Subcutaneous abdominal adipose tissue (tissue), 5 donors: Measurements from ENCODE around the gene PHF13.
"Not testable (repeated sequence)": the region's sequence is repeated elsewhere in the genome, so short reads cannot be mapped to it uniquely, and the experiment has no call there.

Source experiments
- H3K27ac ChIP-seq: one replicate; pipeline ENCODE4 v1.7.0; 2013; ENCODE audit warnings: low read depth, mild to moderate bottlenecking, inconsistent platforms, low read length, moderate library complexity
- H3K27me3 ChIP-seq, 5 donors: one replicate each; pipeline ENCODE4 v1.7.0; 2013; ENCODE audit warnings: low read length in 5 of 5, inconsistent platforms in 1 of 5; ENCODE audit not compliant: control insufficient read depth in 5 of 5, insufficient read depth in 4 of 5
- H3K36me3 ChIP-seq, 5 donors: one replicate each; pipeline ENCODE4 v1.7.0; 2013; ENCODE audit warnings: low read length in 5 of 5; ENCODE audit not compliant: control insufficient read depth in 5 of 5, insufficient read depth in 5 of 5
- H3K4me1 ChIP-seq, 5 donors: one replicate each; pipeline ENCODE4 v1.7.0; 2013; ENCODE audit warnings: low read length in 5 of 5, mild to moderate bottlenecking in 3 of 5, moderate library complexity in 1 of 5; ENCODE audit not compliant: control insufficient read depth in 5 of 5, insufficient read depth in 5 of 5
- H3K4me3 ChIP-seq, 5 donors: one replicate each; pipeline ENCODE4 v1.7.0; 2013; ENCODE audit warnings: low read length in 5 of 5, low read depth in 1 of 5
- H3K9ac ChIP-seq, 5 donors: one replicate each; pipeline ENCODE4 v1.7.0; 2013; ENCODE audit warnings: low read length in 5 of 5, mild to moderate bottlenecking in 4 of 5, moderate library complexity in 3 of 5
- H3K9me3 ChIP-seq, 5 donors: one replicate each; pipeline ENCODE4 v1.7.0; 2013; ENCODE audit warnings: low read length in 5 of 5; ENCODE audit not compliant: control insufficient read depth in 5 of 5
- donor health status: healthy.
- donor health status: healthy.
- donor health status: healthy.
- donor health status: healthy.
- donor health status: healthy.

The PHF13 gene

GRCh38 chr1:6593810-6594209, 19.7 kb upstream of the PHF13 start:
- H3K27ac ChIP-seq = no peak overlapping the region
- H3K4me1 ChIP-seq = peaks cover 10 to 88% (median 62%) of the 10 kb centered on the region in 5 donors
- no peaks in the 10 kb centered on the region for H3K27me3 ChIP-seq

GRCh38 chr1:6594977-6595740, 18.4 kb upstream of the PHF13 start:
- Histone ChIP-seq H3K9me3 (no peaks in the 10 kb centered on the region), H3K27me3 (no peaks in the 10 kb centered on the region), H3K36me3 (peaks cover 0 to 92% (median 75%) of the 10 kb centered on the region in 5 donors), H3K4me3 (no peak overlapping the region), H3K27ac (no peak overlapping the region), H3K4me1 (peaks cover 15 to 88% (median 69%) of the 10 kb centered on the region in 5 donors), H3K9ac (no peak overlapping the region)

More at GRCh38 chr1:6593810-6594209, 19.7 kb upstream of the PHF13 start:
- H3K4me3 ChIP-seq = no peak overlapping the region
- no peaks in the 10 kb centered on the region for H3K9me3 ChIP-seq
- H3K36me3 ChIP-seq = peaks cover 0 to 98% (median 82%) of the 10 kb centered on the region in 5 donors
- no peak overlapping the region for H3K9ac ChIP-seq

GRCh38 chr1:6596351-6596750, 17.2 kb upstream of the PHF13 start:
- Histone ChIP-seq H3K27ac (peak overlapping the region; percentile 100), H3K4me3 (peak overlapping the region in 3 of 5 donors; percentile 12 to 49 (median 40)), H3K4me1 (peaks cover 17 to 86% (median 65%) of the 10 kb centered on the region in 5 donors), H3K9me3 (no peaks in the 10 kb centered on the region), H3K36me3 (peaks cover 0 to 81% (median 68%) of the 10 kb centered on the region in 5 donors), H3K9ac (peak overlapping the region in 2 of 5 donors; percentile 8 to 60), H3K27me3 (no peaks in the 10 kb centered on the region)

- Histone ChIP-seq H3K9ac (peak overlapping the region in 2 of 5 donors; percentile 8 to 60), H3K4me3 (peak overlapping the region in 4 of 5 donors; percentile 7 to 49 (median 26)), H3K36me3 (peaks cover 0 to 73% (median 61%) of the 10 kb centered on the region in 5 donors), H3K4me1 (peaks cover 16 to 83% (median 63%) of the 10 kb centered on the region in 5 donors), H3K9me3 (no peaks in the 10 kb centered on the region), H3K27ac (peak overlapping the region; percentile 100), H3K27me3 (no peaks in the 10 kb centered on the region)
Observed at GRCh38 chr1:6596886-6597776, 16.4 kb upstream of the PHF13 start.

- Histone ChIP-seq H3K9me3 (no peaks in the 10 kb centered on the region), H3K27ac (peak overlapping the region; percentile 100), H3K4me1 (peaks cover 16 to 77% (median 56%) of the 10 kb centered on the region in 5 donors), H3K9ac (peak overlapping the region in 1 of 5 donors; percentile 57), H3K36me3 (peaks cover 0 to 67% (median 55%) of the 10 kb centered on the region in 5 donors), H3K27me3 (no peaks in the 10 kb centered on the region), H3K4me3 (peak overlapping the region in 3 of 5 donors; percentile 12 to 38 (median 19))
Observed at GRCh38 chr1:6597777-6598131, 15.8 kb upstream of the PHF13 start.

GRCh38 chr1:6599141-6599975, 14.2 kb upstream of the PHF13 start:
- H3K4me1 ChIP-seq = peaks cover 19 to 84% (median 61%) of the 10 kb centered on the region in 5 donors
- H3K36me3 ChIP-seq = peaks cover 0 to 50% (median 39%) of the 10 kb centered on the region in 5 donors
- peak overlapping the region in 4 of 5 donors; percentile 26 to 85 (median 64) for H3K9ac ChIP-seq
- no peaks in the 10 kb centered on the region for H3K9me3 ChIP-seq
- H3K27me3 ChIP-seq = no peaks in the 10 kb centered on the region
- H3K27ac ChIP-seq = peak overlapping the region; percentile 100
- peak overlapping the region; percentile 93 to 99 (median 96) for H3K4me3 ChIP-seq

- H3K9me3 ChIP-seq, H3K27me3 ChIP-seq: not testable (repeated sequence)
- Histone ChIP-seq H3K9ac (peak overlapping the region in 4 of 5 donors; percentile 85 to 99 (median 98)), H3K4me3 (peak overlapping the region; percentile 93 to 99 (median 96)), H3K36me3 (peaks cover 0 to 44% (median 35%) of the 10 kb centered on the region in 5 donors), H3K27ac (peak overlapping the region; percentile 100), H3K4me1 (peaks cover 19 to 91% (median 67%) of the 10 kb centered on the region in 5 donors)
Observed at GRCh38 chr1:6599991-6600390, 13.5 kb upstream of the PHF13 start.

GRCh38 chr1:6600410-6601048, 13.0 kb upstream of the PHF13 start:
- Histone ChIP-seq H3K27ac (peak overlapping the region; percentile 100), H3K9ac (peak overlapping the region; percentile 85 to 99 (median 98)), H3K36me3 (peaks cover 0 to 39% (median 29%) of the 10 kb centered on the region in 5 donors), H3K27me3 (no peaks in the 10 kb centered on the region), H3K4me1 (peaks cover 19 to 91% (median 71%) of the 10 kb centered on the region in 5 donors), H3K4me3 (peak overlapping the region; percentile 93 to 99 (median 96)), H3K9me3 (no peaks in the 10 kb centered on the region)
